ENCODE measurements around the gene MAPKAPK2. TPM values are rescaled to one million over a fixed set of nuclear protein-coding genes. Genes with fewer than 3 reads are reported as not detected.

The MAPKAPK2 gene
- total RNA-seq, 1 donor from 2014 or later, result 93.8 TPM

GRCh38 chr1:206710460-206710823 is 25.7 kb downstream of the MAPKAPK2 start:
- Mint-ChIP-seq H3K27me3 (ENCODE audit: unreplicated experiment) (peaks cover 6% of the 10 kb centered on the region), H3K27ac (ENCODE audit: unreplicated experiment) (peak overlapping the region; percentile 53), H3K4me3 (ENCODE audit: unreplicated experiment) (peak overlapping the region; percentile 10), H3K4me1 (ENCODE audit: low read depth, unreplicated experiment) (peaks cover 57% of the 10 kb centered on the region), H3K36me3 (ENCODE audit: unreplicated experiment) (no peaks in the 10 kb centered on the region), H3K9me3 (ENCODE audit: unreplicated experiment) (peaks cover 3% of the 10 kb centered on the region)
- TF ChIP-seq CTCF (IDR thresholded peaks at IDR 0.05; ENCODE audit: partially characterized antibody, unreplicated experiment), result no peak
- no peak for DNase-seq

- Mint-ChIP-seq H3K9me3 (ENCODE audit: unreplicated experiment) (no peaks in the 10 kb centered on the region), H3K27ac (ENCODE audit: unreplicated experiment) (peak overlapping the region; percentile 1), H3K36me3 (ENCODE audit: unreplicated experiment) (no peaks in the 10 kb centered on the region), H3K4me1 (ENCODE audit: low read depth, unreplicated experiment) (peaks cover 50% of the 10 kb centered on the region), H3K4me3 (ENCODE audit: unreplicated experiment) (no peak overlapping the region), H3K27me3 (ENCODE audit: unreplicated experiment) (peaks cover 3% of the 10 kb centered on the region)
- DNase-seq, result no peak
- TF ChIP-seq CTCF (IDR thresholded peaks at IDR 0.05; ENCODE audit: partially characterized antibody, unreplicated experiment), result no peak
These were observed 28.4 kb downstream of the MAPKAPK2 start for GRCh38 chr1:206713070-206713469.

DNA sequence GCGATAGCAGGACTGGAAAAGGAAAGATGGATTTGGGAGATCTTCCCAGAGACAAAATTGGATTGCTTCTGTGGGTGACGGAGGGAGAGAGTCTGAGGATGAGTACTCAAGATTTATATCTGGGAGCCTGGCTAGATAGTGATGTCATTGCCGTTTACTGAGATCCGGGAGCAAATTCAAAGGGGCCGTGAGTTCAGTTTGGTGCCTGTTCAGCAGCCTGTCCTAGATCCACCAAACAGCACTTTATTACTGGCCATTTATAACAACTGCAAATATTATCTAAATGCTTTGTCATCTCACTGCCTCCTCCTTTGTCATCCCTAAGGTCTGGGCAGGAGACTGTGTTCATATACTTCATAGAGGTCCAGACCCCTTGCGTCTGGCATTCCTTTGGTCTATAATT is 29.2 kb downstream of the MAPKAPK2 start:
- peaks cover 3% of the 10 kb centered on the region for H3K27me3 Mint-ChIP-seq (ENCODE audit: unreplicated experiment)
- DNase-seq, result no peak
- H3K4me3 Mint-ChIP-seq (ENCODE audit: unreplicated experiment), result no peak overlapping the region
- no peaks in the 10 kb centered on the region for H3K9me3 Mint-ChIP-seq (ENCODE audit: unreplicated experiment)
- TF ChIP-seq CTCF (IDR thresholded peaks at IDR 0.05; ENCODE audit: partially characterized antibody, unreplicated experiment), result no peak
- peaks cover 47% of the 10 kb centered on the region for H3K4me1 Mint-ChIP-seq (ENCODE audit: low read depth, unreplicated experiment)
- no peaks in the 10 kb centered on the region for H3K36me3 Mint-ChIP-seq (ENCODE audit: unreplicated experiment)
- no peak overlapping the region for H3K27ac Mint-ChIP-seq (ENCODE audit: unreplicated experiment)

DNA sequence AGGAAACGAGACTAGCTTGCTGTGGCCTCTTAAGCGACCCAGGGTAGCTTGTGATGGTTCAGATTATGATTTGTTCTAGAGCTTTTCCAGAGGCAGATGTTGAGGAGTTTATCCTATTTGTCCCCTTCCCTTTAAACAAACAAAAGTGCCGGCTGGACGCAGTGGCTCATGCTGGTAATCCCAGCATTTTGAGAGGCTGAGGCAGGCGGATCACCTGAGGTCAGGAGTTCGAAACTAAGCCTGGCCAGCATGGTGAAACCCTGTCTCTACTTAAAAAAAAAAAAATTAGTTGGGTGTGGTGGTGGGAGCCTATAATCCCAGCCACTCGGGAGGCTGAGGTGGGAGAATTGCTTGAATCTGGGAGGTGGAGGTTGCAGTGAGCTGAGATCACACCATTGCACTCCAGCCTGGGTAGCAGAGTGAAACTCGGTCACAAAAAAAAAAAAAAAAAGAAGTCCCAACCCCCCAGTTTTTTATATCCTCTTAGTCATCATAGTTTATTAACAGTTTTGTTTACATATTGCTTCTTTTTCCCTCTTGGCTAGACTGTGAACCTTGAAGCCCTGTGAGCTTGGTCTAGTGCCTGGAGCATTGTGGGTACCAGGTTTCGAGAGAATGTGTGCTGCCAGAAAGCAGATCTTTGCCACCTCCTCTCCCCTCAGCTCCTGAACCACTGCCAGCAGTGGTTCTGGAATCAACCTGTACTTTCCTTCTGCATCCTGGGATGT is 29.8 kb downstream of the MAPKAPK2 start:
- Mint-ChIP-seq H3K4me3 (ENCODE audit: unreplicated experiment) (no peak overlapping the region), H3K36me3 (ENCODE audit: unreplicated experiment) (no peaks in the 10 kb centered on the region), H3K9me3 (ENCODE audit: unreplicated experiment) (no peaks in the 10 kb centered on the region), H3K27ac (ENCODE audit: unreplicated experiment) (no peak overlapping the region), H3K27me3 (ENCODE audit: unreplicated experiment) (no peaks in the 10 kb centered on the region), H3K4me1 (ENCODE audit: low read depth, unreplicated experiment) (peaks cover 47% of the 10 kb centered on the region)
- DNase-seq, result no peak
- no peak for TF ChIP-seq CTCF (IDR thresholded peaks at IDR 0.05; ENCODE audit: partially characterized antibody, unreplicated experiment)

- Mint-ChIP-seq H3K27ac (ENCODE audit: unreplicated experiment) (no peak overlapping the region), H3K9me3 (ENCODE audit: unreplicated experiment) (no peaks in the 10 kb centered on the region), H3K27me3 (ENCODE audit: unreplicated experiment) (no peaks in the 10 kb centered on the region), H3K4me1 (ENCODE audit: low read depth, unreplicated experiment) (peaks cover 46% of the 10 kb centered on the region), H3K36me3 (ENCODE audit: unreplicated experiment) (no peaks in the 10 kb centered on the region), H3K4me3 (ENCODE audit: unreplicated experiment) (no peak overlapping the region)
- no peak for TF ChIP-seq CTCF (IDR thresholded peaks at IDR 0.05; ENCODE audit: partially characterized antibody, unreplicated experiment)
- DNase-seq, result no peak
These were observed 30.4 kb downstream of the MAPKAPK2 start for GRCh38 chr1:206715120-206715519.

Data from glutamatergic neuron (in vitro differentiated cells).